GM03348 (cell line): Measurements from ENCODE around the gene CLEC11A.
"Not testable (repeated sequence)": the region's sequence is repeated elsewhere in the genome, so short reads cannot be mapped to it uniquely, and the experiment has no call there.

Source experiments
- DNase-seq: peaks from one replicate; pipeline ENCODE4 v3.0.0; 2012; ENCODE audit warnings: low spot score

The CLEC11A gene

GRCh38 chr19:50761501-50761900 lies 38.3 kb downstream of the CLEC11A start:
- not testable (repeated sequence) for DNase-seq

DNA sequence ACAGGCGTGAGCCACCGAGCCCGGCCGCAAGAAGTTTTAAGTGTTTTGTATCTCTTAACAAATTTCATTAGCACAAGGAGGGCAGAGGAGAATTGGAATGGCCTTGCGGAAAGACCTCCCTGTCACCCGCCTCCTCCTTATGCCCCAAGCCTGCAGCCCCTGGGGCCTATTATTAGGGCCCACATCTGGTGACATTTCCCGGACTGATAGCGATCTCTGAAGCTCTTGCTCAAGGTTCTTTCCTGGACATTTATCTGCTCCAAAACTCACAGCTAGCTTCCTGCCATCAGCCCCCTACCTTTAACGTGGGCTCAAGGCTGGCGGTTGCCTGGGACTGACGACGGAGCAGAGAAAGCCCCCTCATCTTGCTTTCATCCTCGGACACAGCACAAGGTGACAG lies 40.4 kb downstream of the CLEC11A start:
- not testable (repeated sequence) for DNase-seq

- DNase-seq = no peak
These were observed 41.2 kb downstream of the CLEC11A start for GRCh38 chr19:50764409-50764808.

- not testable (repeated sequence) for DNase-seq
These were observed 43.6 kb downstream of the CLEC11A start for GRCh38 chr19:50766746-50767145.

DNA sequence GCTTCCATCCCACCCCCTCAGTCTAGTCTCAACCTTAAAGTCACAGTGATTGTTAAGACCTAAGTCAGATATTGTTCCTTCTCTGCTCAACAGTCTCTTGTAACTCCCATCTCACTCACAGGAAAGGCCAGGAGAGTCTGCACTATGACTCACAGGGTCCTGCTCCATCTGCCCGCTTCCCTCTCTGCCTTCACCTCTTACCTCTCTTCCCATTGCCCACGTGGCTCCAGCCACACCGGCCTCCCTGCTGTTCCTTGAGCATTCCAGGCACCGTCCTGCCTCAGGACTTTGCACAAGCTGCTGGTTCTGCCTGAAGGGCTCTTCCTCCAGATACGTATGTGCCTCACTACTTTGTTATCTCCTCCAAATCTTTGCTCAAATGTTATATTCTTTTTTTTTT lies 44.1 kb downstream of the CLEC11A start:
- DNase-seq = not testable (repeated sequence)

- DNase-seq = no peak
These were observed 45.1 kb downstream of the CLEC11A start for GRCh38 chr19:50768277-50768676.

DNA sequence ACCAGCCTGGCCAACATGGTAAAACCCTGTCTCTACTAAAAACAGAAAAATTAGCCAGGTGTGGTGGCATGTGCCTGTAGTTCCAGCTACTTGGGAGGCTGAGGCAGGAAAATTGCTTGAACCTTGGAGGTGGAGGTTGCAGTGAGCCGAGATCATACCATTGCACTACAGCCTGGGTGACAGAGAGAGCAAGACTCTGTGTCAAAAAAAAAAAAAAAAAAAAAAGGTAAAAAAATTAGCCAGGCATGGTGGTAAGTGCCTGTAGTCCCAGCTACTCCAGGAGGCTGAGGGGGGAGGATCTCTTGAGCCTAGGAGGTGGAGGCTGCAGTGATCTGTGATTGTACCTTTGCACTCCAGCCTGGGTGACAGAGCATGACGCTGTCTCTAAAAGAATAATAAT lies 47.0 kb downstream of the CLEC11A start, which contains the start of gene GPR32:
TSS of gene GPR32 (plus strand) at position 301 of the 400 bp plus-strand sequence. CDS start 137 bp downstream, outside the sequence.
- not testable (repeated sequence) for DNase-seq

GRCh38 chr19:50770888-50771287 lies 47.7 kb downstream of the CLEC11A start:
- no peak for DNase-seq

DNA sequence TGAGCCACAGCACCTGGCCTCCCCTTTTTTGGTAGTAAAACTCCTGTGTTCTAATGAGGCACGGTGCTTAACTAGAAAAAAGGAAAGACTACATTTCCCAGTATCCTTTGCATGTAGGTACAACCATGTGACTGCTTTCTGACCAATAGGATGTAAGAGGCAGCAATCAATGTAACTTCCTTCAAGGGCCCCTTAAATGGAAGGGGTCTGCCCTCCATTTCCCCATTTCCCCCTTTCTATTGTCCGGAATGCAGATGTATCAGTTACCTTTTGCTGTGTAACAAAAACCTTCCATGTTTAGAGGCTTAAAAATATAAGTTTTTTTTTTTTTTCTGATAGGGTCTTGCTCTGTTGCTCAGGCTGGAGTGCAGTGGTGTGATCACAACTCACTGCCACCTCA lies 49.3 kb downstream of the CLEC11A start:
- DNase-seq = no peak

DNA sequence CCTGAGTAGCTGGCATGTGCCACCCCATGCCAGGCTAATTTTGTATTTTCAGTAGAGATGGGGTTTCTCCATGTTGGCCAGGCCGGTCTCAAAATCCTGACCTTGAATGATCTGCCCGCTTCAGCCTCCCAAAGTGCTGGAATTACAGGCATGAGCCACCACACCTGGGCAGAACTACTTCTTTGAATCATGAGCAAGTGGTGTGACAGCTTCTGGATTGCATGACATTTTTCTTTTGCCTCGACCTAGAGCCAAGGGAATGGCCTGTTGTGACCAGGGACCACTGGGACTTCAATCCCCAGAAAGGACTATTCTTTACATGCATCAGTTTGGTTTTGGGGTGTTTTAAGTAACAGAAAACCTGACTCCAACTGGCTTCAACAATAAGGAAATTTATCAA lies 49.7 kb downstream of the CLEC11A start:
- DNase-seq = not testable (repeated sequence)

- DNase-seq = not testable (repeated sequence)
These were observed 50.3 kb downstream of the CLEC11A start for GRCh38 chr19:50773454-50773853.
